Brain microvascular endothelial cell (primary cell): ENCODE results near the gene QRICH1.

Experiments used
- DNase-seq: peaks from one replicate; pipeline ENCODE4 v3.0.0-alpha.2; 2020
- H3K27ac ChIP-seq: fragments of 250-450 bp; sonication (Bioruptor Pico); 2 replicates; pipeline ENCODE4 v1.5.1; 2020; ENCODE audit warnings: mild to moderate bottlenecking, moderate library complexity
- H3K27me3 ChIP-seq: fragments of 250-450 bp; sonication (Bioruptor Pico); replicated peaks from 2 replicates; pipeline ENCODE4 v1.5.1; 2020; ENCODE audit warnings: mild to moderate bottlenecking
- H3K36me3 ChIP-seq: fragments of 250-450 bp; sonication (Bioruptor Pico); replicated peaks from 2 replicates; pipeline ENCODE4 v1.5.1; 2020; ENCODE audit warnings: mild to moderate bottlenecking
- H3K4me3 ChIP-seq: 2 replicates; pipeline ENCODE4 v1.5.1; 2011; ENCODE audit warnings: low read depth, mild to moderate bottlenecking, control low read depth, low read length, moderate library complexity
- CTCF ChIP-seq: IDR thresholded peaks from 2 replicates; pipeline ENCODE4 v1.5.1; 2011; ENCODE audit warnings: low read depth, mild to moderate bottlenecking, moderate library complexity, low read length, control low read depth, inconsistent platforms; ENCODE audit errors: missing control alignments
- in situ Hi-C: cut with HindIII; loops from 2 replicates; pipeline ENCODE4 v1.10.0; 2017; ENCODE audit warnings: low sequenced_read_pairs, low pct_ligation_motif_present

The QRICH1 gene

DNA sequence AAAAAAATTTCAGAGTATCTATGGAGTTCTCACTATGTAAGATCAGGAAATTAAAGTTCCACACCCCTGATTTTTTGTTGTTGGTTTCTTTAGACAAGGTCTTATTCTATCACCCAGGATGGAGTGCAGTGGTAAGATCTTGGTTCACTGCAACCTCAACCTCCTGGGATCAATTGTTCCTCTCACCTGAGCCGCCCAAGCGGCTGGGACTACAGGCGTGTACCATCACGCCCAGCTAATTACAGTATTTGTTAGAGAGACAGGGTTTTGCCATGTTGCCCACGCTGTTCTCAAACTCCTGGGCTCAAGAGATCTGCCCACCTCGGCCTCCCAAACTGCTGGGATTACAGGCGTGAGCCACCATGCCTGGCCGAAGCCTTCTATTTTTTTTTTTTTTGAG lies 12.4 kb downstream of the QRICH1 start:
- peaks cover 8% of the 10 kb centered on the region for H3K36me3 ChIP-seq
- no peaks in the 10 kb centered on the region for H3K27me3 ChIP-seq
- no peak for TF ChIP-seq CTCF
- no peak overlapping the region for H3K4me3 ChIP-seq
- in situ Hi-C loops = no loop called here
- no peak overlapping the region for H3K27ac ChIP-seq
- no peak for DNase-seq

DNA sequence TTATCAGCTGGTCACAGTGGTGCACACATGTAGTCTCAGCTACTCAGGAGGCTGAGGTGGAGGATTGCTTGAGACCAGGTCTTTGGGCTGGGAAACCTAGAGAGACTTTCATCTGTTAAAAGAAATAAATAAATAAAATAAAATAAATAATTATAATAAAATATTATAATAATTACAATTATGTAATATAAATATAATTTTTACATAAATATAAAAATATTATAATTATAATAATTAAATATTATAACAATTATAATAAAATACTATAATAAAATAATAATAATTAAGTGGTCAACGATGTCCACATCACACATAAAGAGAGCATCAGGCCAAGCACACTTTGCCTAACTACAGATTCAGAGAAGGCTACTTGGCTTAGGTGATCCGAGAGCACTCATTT lies 14.6 kb downstream of the QRICH1 start:
- Histone ChIP-seq H3K27ac (no peak overlapping the region), H3K36me3 (peaks cover 29% of the 10 kb centered on the region), H3K4me3 (no peak overlapping the region), H3K27me3 (no peaks in the 10 kb centered on the region)
- in situ Hi-C loops = no loop called here
- no peak for DNase-seq
- TF ChIP-seq CTCF = no peak

GRCh38 chr3:49076646-49077045 lies 17.2 kb downstream of the QRICH1 start:
- H3K27ac ChIP-seq = no peak overlapping the region
- in situ Hi-C loops = no loop called here
- peaks cover 52% of the 10 kb centered on the region for H3K36me3 ChIP-seq
- no peaks in the 10 kb centered on the region for H3K27me3 ChIP-seq
- DNase-seq = no peak
- TF ChIP-seq CTCF = no peak
- no peak overlapping the region for H3K4me3 ChIP-seq

DNA sequence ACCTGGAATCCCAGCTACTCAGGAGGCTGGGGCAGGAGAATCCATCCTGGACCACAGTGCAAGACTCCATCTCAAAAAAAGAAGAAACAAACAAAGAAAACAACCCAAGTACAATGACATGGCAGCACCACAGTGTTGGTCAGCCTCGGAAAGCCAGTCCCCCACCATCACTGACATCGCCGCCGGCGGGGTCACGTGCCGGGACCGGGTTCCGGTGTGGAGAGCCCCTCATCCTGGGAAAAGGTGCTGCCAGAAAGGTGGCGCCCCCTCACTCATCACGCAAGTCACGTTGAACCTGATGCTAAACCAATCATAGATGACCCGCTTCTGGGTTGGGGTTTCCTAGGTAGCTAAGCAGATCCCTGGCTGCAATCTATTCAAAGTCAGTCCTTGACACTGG lies 17.8 kb downstream of the QRICH1 start:
- in situ Hi-C loops = no loop called here
- H3K27ac ChIP-seq = no peak overlapping the region
- no peak overlapping the region for H3K4me3 ChIP-seq
- no peak for TF ChIP-seq CTCF
- peaks cover 57% of the 10 kb centered on the region for H3K36me3 ChIP-seq
- DNase-seq = no peak
- no peaks in the 10 kb centered on the region for H3K27me3 ChIP-seq

GRCh38 chr3:49058011-49058410 lies 35.9 kb downstream of the QRICH1 start:
- no peak for TF ChIP-seq CTCF
- Histone ChIP-seq H3K36me3 (peaks cover 42% of the 10 kb centered on the region), H3K27ac (no peak overlapping the region), H3K4me3 (no peak overlapping the region), H3K27me3 (no peaks in the 10 kb centered on the region)
- in situ Hi-C loops = no loop called here
- DNase-seq = no peak

DNA sequence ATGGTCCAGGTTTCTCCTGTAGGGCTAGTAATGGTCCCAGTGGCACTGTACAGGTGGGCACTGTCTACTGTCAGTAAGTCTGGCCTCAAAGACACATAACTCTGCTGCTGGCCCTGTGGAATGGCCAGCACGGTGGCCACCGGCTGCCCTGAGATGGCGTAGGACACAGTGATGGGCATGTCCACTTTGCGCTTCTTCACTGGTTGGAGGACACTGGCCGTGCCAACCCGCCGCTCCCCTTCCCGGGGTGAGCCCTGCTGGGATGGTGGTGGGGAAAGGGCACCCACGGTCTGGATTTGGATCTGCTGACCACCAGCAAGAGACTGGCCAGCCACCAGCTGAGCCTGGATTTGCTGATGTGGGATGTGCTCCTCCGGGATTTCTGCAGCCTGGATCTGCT lies 36.6 kb downstream of the QRICH1 start:
- no peak overlapping the region for H3K4me3 ChIP-seq
- H3K36me3 ChIP-seq = peaks cover 45% of the 10 kb centered on the region
- no peak overlapping the region for H3K27ac ChIP-seq
- no peak for DNase-seq
- no peaks in the 10 kb centered on the region for H3K27me3 ChIP-seq
- in situ Hi-C loops = no loop called here
- no peak for TF ChIP-seq CTCF
